Measurements from ENCODE around the gene PPFIBP2. TPM values are rescaled to one million over a fixed set of nuclear protein-coding genes. Genes with fewer than 3 reads are reported as not detected.

The PPFIBP2 gene
- polyA plus RNA-seq, 4 donors = 26.5 to 71.7 (median 62.4) TPM

Other genes starting within 250 kb of the PPFIBP2 start
- 1 to 10 TPM in 2 of 4 donors, under 1 TPM in 1, not detected in 1; 0.81 to 7.7 (median 2.5) TPM for gene OLFML1, start 28.5 kb upstream of the PPFIBP2 start, polyA plus RNA-seq
- 1 to 10 TPM; 1.1 to 4.4 (median 3.5) TPM for gene CYB5R2, start 159.5 kb downstream of the PPFIBP2 start, polyA plus RNA-seq
- under 1 TPM in 1 of 4 donors, not detected in 3; 0.19 TPM for gene OVCH2, start 192.5 kb downstream of the PPFIBP2 start, polyA plus RNA-seq

Measured in small intestine (tissue), 4 donors.